ENCODE measurements around the gene PRAMEF11. TPM values are rescaled to one million over a fixed set of nuclear protein-coding genes. Genes with fewer than 3 reads are reported as not detected.

Gene PRAMEF11
- total RNA-seq, 1 donor from 2014 or later = not detected

Other genes with a start within 250 kb of the PRAMEF11 start
- 237 TPM for gene DHRS3, start 213.2 kb downstream of the PRAMEF11 start, total RNA-seq
- not detected for gene AADACL4, start 187.3 kb downstream of the PRAMEF11 start, total RNA-seq
- gene AADACL3, start 115.3 kb downstream of the PRAMEF11 start, total RNA-seq = not detected
- not detected for gene CFAP107, start 85.2 kb downstream of the PRAMEF11 start, total RNA-seq
- not detected for gene PRAMEF12, start 57.7 kb downstream of the PRAMEF11 start, total RNA-seq
- not detected for gene PRAMEF1, start 40.0 kb downstream of the PRAMEF11 start, total RNA-seq
- not detected for gene HNRNPCL1, start 17.3 kb upstream of the PRAMEF11 start, total RNA-seq
- not detected for gene PRAMEF2, start 25.7 kb upstream of the PRAMEF11 start, total RNA-seq
- not detected for gene PRAMEF4, start 54.8 kb upstream of the PRAMEF11 start, total RNA-seq
- not detected for gene PRAMEF10, start 66.9 kb upstream of the PRAMEF11 start, total RNA-seq
- gene PRAMEF7, start 85.2 kb upstream of the PRAMEF11 start, total RNA-seq = not detected
- not detected for gene PRAMEF6, start 116.2 kb upstream of the PRAMEF11 start, total RNA-seq
- gene PRAMEF27, start 225.2 kb upstream of the PRAMEF11 start, total RNA-seq = not detected
- gene HNRNPCL3, start 229.4 kb upstream of the PRAMEF11 start, total RNA-seq = not detected
- gene PRAMEF25, start 239.4 kb upstream of the PRAMEF11 start, total RNA-seq = not detected

All from ureter (tissue), 1 donor.